GM12891 (cell line): ENCODE measurements around the gene FOXL1.
"Not testable (repeated sequence)": the region's sequence is repeated elsewhere in the genome, so short reads cannot be mapped to it uniquely, and the experiment has no call there.

Experiments used
- DNase-seq: peaks from one replicate; pipeline ENCODE4 v3.0.0; 2011; ENCODE audit warnings: low spot score; ENCODE audit not compliant: insufficient read length
- FAIRE-seq: peaks from 2 replicates; lab custom pipeline; 2011; peaks lifted over from hg19 to GRCh38; lab: Jason Lieb, UNC
- PAX5 ChIP-seq: IDR thresholded peaks from 2 replicates; pipeline ENCODE4 v1.6.1; 2011; ENCODE audit warnings: low read length, moderate library complexity, mild to moderate bottlenecking; ENCODE audit not compliant: insufficient read depth, severe bottlenecking
- POLR2A ChIP-seq: IDR thresholded peaks from 2 replicates; pipeline ENCODE4 v1.6.1; 2011; ENCODE audit warnings: low read depth, low read length, control low read depth
- POLR2AphosphoS5 ChIP-seq: IDR thresholded peaks from 2 replicates; pipeline ENCODE4 v1.6.1; 2011; ENCODE audit warnings: low read depth, low read length, control low read depth
- POU2F2 ChIP-seq: IDR thresholded peaks from 2 replicates; pipeline ENCODE4 v1.6.1; 2011; ENCODE audit warnings: low read depth, mild to moderate bottlenecking, control low read depth, low read length, moderate library complexity
- SPI1 ChIP-seq: IDR thresholded peaks from 2 replicates; pipeline ENCODE4 v1.6.1; 2011; ENCODE audit warnings: low read depth, low read length, control low read depth
- TAF1 ChIP-seq: IDR thresholded peaks from 2 replicates; pipeline ENCODE4 v1.6.1; 2011; ENCODE audit warnings: low read depth, low read length, control low read depth

Gene FOXL1

GRCh38 chr16:86580063-86580790 is 1.9 kb downstream of the FOXL1 start:
- FAIRE-seq (no peak), DNase-seq (no peak)
- TF ChIP-seq POU2F2 (no peak), TAF1 (no peak), SPI1 (no peak), POLR2A (no peak), PAX5 (no peak), POLR2AphosphoS5 (no peak)

GRCh38 chr16:86580791-86581170 is 2.4 kb downstream of the FOXL1 start:
- TF ChIP-seq PAX5, result no peak
- TF ChIP-seq POLR2A, result no peak
- TF ChIP-seq POU2F2, result no peak
- TF ChIP-seq SPI1, result no peak
- TF ChIP-seq POLR2AphosphoS5, result no peak
- no peak for TF ChIP-seq TAF1
- DNase-seq, result no peak
- no peak for FAIRE-seq

GRCh38 chr16:86581458-86581857 is 3.1 kb downstream of the FOXL1 start:
- no peak for DNase-seq
- no peak for FAIRE-seq
- no peak for TF ChIP-seq PAX5
- TF ChIP-seq POLR2AphosphoS5, result no peak
- TF ChIP-seq SPI1, result no peak
- no peak for TF ChIP-seq TAF1
- no peak for TF ChIP-seq POLR2A
- no peak for TF ChIP-seq POU2F2

- DNase-seq (no peak), FAIRE-seq (no peak)
- no peak for TF ChIP-seq TAF1
- TF ChIP-seq POLR2AphosphoS5, result no peak
- TF ChIP-seq POU2F2, result no peak
- no peak for TF ChIP-seq SPI1
- no peak for TF ChIP-seq POLR2A
- no peak for TF ChIP-seq PAX5
Measured at GRCh38 chr16:86584071-86584685, 5.8 kb downstream of the FOXL1 start.

- FAIRE-seq, result no peak
- TF ChIP-seq PAX5, result no peak
- no peak for TF ChIP-seq POU2F2
- no peak for TF ChIP-seq POLR2A
- TF ChIP-seq SPI1, result no peak
- TF ChIP-seq POLR2AphosphoS5, result no peak
- no peak for TF ChIP-seq TAF1
- no peak for DNase-seq
Measured at GRCh38 chr16:86584726-86585721, 6.7 kb downstream of the FOXL1 start.

- no peak for FAIRE-seq
Measured at GRCh38 chr16:86585821-86586611, 7.7 kb downstream of the FOXL1 start.

GRCh38 chr16:86587487-86587886 is 9.1 kb downstream of the FOXL1 start:
- FAIRE-seq (no peak), DNase-seq (no peak)
- TF ChIP-seq POLR2AphosphoS5 (no peak), POLR2A (no peak), TAF1 (no peak), POU2F2 (no peak), PAX5 (no peak), SPI1 (no peak)

More at GRCh38 chr16:86585821-86586611, 7.7 kb downstream of the FOXL1 start:
- no peak for TF ChIP-seq TAF1
- TF ChIP-seq PAX5, result no peak
- TF ChIP-seq POU2F2, result no peak
- no peak for TF ChIP-seq SPI1
- no peak for DNase-seq

GRCh38 chr16:86587955-86588354 is 9.6 kb downstream of the FOXL1 start:
- DNase-seq, FAIRE-seq: not testable (repeated sequence)

- FAIRE-seq (no peak), DNase-seq (no peak)
- TF ChIP-seq POU2F2, result no peak
- no peak for TF ChIP-seq POLR2A
- no peak for TF ChIP-seq POLR2AphosphoS5
- no peak for TF ChIP-seq PAX5
- TF ChIP-seq SPI1, result no peak
- TF ChIP-seq TAF1, result no peak
Measured at GRCh38 chr16:86590501-86591144, 12.3 kb downstream of the FOXL1 start.

GRCh38 chr16:86591270-86591669 is 12.9 kb downstream of the FOXL1 start:
- TF ChIP-seq TAF1 (no peak), POLR2A (no peak), SPI1 (no peak), PAX5 (no peak), POU2F2 (no peak), POLR2AphosphoS5 (no peak)
- FAIRE-seq (no peak), DNase-seq (no peak)
